GM23338 (cell line): ENCODE data around the gene POLE.

Experiments used
- EZH2phosphoT487 ChIP-seq: fragments of 200-600 bp; sonication (generic); IDR thresholded peaks from one replicate; pipeline ENCODE4 v1.8.1; 2018; ENCODE audit warnings: antibody characterized with exemption; ENCODE audit not compliant: unreplicated experiment
- TF ChIP-seq, protein P1 (sequence below), 2 experiments: fragments of 200-600 bp in 1 of 2; sonication (generic) in 1 of 2; conservative IDR thresholded peaks; 2 replicates each; pipeline versions ENCODE4 v1.5.1 to v1.6.1; 2016 to 2017; ENCODE audit warnings: antibody characterized with exemption in 2 of 2, low read depth in 2 of 2, mild to moderate bottlenecking in 2 of 2, moderate library complexity in 1 of 2

DNA sequence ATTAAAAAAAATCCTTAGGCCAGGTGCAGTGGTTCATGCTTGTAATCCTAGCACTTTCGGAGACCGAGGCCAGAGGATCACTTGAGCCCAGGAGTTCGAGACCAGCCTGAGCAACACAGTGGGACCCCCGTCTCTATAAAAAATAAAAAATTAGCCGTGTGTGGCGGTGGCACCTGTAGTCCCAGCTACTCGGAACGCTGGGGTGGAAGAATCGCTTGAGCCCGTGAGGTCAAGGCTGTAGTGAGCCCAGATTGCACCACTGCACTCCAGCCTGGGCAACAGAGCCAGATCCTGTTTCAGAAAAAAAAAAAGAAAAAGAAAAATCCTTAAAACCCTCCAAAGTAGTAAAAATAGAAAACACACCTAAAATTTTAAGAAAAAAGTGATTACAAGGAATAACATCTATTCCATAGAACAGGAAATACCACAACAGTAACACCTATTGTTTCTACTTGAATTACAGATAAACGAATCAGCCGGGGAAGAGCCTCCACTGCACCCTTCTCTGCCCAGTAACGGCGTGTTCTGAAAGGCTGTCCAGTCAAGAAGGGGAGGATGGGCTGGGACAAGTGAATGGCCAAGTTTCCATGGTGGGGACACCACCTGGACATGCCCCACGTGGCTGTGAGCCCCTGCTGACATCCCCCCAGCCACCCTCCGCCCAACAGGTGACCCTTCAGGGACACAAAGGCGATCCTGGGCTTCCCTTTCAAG is 17.8 kb downstream of the POLE start:
- TF ChIP-seq EZH2phosphoT487, result no peak
- TF ChIP-seq, protein P1, sequence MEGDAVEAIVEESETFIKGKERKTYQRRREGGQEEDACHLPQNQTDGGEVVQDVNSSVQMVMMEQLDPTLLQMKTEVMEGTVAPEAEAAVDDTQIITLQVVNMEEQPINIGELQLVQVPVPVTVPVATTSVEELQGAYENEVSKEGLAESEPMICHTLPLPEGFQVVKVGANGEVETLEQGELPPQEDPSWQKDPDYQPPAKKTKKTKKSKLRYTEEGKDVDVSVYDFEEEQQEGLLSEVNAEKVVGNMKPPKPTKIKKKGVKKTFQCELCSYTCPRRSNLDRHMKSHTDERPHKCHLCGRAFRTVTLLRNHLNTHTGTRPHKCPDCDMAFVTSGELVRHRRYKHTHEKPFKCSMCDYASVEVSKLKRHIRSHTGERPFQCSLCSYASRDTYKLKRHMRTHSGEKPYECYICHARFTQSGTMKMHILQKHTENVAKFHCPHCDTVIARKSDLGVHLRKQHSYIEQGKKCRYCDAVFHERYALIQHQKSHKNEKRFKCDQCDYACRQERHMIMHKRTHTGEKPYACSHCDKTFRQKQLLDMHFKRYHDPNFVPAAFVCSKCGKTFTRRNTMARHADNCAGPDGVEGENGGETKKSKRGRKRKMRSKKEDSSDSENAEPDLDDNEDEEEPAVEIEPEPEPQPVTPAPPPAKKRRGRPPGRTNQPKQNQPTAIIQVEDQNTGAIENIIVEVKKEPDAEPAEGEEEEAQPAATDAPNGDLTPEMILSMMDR (conservative IDR thresholded peaks at IDR 0.05; ENCODE audit: low read depth in 2 of 2), result no peak
